Lower leg skin (tissue), 4 donors: ENCODE measurements around the gene SLC35F3. TPM values are rescaled to one million over a fixed set of nuclear protein-coding genes. Genes with fewer than 3 reads are reported as not detected.

Experiments used
- DNase-seq, 2 donors: peaks; one replicate each; pipeline ENCODE4 v3.0.0-alpha.2; 2019; ENCODE audit warnings: low spot score in 2 of 2
- H3K4me3 ChIP-seq: fragments of 200-600 bp; sonication (generic); 2 replicates; pipeline ENCODE4 v1.5.1; 2017; ENCODE audit warnings: mild to moderate bottlenecking, low read depth; ENCODE audit not compliant: poor library complexity, severe bottlenecking
- POLR2A ChIP-seq, 2 donors: fragments of 450-650 bp; IDR thresholded peaks; one replicate each; pipeline ENCODE4 v1.6.1; 2016 to 2017; ENCODE audit warnings: antibody characterized with exemption in 2 of 2, mild to moderate bottlenecking in 1 of 2, moderate library complexity in 1 of 2
- WGBS, 2 donors: methylation state at CpG; one replicate each; pipeline ENCODE4 v1.1.5; 2018; 5-methylcytosine and 5-hydroxymethylcytosine counted together
- intact Hi-C: fragments of 100-400 bp; cut with DNase I; formaldehyde crosslinking; loops from one replicate; pipeline ENCODE4 v1.15.0; 2023; ENCODE audit warnings: low total_unique reads
- total RNA-seq, 4 donors: library from RNA; depleted of rRNA; stranded (reverse); fragments of >200 nt; gene quantifications; one replicate each; pipeline ENCODE4 v1.1.0, GENCODE V29; 2016
- TF ChIP-seq, protein P1 (sequence below), 3 donors: fragments of 450-650 bp; IDR thresholded peaks; one replicate each; pipeline ENCODE4 v1.5.1; 2016; ENCODE audit warnings: antibody characterized with exemption in 3 of 3, mild to moderate bottlenecking in 3 of 3, moderate library complexity in 2 of 3

SLC35F3 gene
- total RNA-seq, 4 donors from 2014 or later, result 0.42 to 0.83 (median 0.64) TPM

DNA sequence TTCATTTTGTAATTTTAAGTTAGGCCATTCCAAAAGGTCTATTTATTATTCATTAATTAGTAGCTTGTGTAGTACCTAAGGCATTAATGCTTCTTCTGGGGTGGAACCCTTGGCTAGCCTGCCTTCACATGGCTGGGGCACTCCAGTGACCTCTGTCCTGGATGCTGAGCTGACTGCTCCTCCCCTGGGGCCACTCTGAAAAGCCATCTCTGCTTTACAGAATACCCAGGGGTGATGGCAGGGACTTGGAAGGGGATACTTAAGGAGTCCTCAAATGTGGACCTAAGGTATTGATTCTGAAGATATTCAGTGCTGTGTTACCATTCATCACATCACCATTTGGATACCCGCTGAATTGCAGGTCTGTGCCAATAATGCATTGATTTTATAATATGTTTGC, 281.0 kb downstream of the SLC35F3 start:
- DNase-seq, result no peak
- intact Hi-C loops, result no loop called here
- TF ChIP-seq POLR2A (IDR thresholded peaks at IDR 0.05), result no peak
- TF ChIP-seq, protein P1, sequence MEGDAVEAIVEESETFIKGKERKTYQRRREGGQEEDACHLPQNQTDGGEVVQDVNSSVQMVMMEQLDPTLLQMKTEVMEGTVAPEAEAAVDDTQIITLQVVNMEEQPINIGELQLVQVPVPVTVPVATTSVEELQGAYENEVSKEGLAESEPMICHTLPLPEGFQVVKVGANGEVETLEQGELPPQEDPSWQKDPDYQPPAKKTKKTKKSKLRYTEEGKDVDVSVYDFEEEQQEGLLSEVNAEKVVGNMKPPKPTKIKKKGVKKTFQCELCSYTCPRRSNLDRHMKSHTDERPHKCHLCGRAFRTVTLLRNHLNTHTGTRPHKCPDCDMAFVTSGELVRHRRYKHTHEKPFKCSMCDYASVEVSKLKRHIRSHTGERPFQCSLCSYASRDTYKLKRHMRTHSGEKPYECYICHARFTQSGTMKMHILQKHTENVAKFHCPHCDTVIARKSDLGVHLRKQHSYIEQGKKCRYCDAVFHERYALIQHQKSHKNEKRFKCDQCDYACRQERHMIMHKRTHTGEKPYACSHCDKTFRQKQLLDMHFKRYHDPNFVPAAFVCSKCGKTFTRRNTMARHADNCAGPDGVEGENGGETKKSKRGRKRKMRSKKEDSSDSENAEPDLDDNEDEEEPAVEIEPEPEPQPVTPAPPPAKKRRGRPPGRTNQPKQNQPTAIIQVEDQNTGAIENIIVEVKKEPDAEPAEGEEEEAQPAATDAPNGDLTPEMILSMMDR (IDR thresholded peaks at IDR 0.05), result no peak
- WGBS, 2 donors, result 92 to 93% methylated on average over 1 of the region's 1 CpG
- no peak overlapping the region for H3K4me3 ChIP-seq

DNA sequence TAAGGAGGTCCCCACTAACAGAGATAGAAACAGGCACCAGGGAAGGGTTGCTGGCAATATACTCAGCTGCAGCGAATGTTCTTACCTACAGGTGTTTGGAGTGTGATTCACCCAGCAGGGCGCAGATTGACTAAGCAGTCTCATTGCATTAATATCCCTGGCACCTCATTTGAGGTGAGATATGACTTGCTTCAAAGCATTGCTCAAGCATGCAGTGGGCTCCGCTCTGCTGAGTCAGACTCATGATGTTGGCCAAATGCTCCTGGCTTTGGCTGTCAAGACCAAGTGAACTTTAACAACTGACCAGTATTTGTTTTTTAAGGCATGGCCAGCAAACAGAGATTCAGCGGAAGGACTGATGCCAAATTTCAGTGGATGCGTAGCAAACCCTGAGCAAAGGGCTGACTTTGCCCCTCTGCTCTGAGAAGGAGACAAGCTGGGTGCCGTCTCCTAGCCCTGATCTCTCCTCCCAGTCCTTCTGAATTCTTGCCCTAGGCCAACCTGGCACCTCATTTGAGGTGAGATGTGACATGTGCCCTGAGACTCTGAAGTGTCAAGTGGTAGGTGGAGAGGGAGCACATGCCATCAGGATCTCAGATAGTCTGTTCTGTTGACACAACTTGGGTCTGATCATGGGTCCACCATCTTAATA, 281.7 kb downstream of the SLC35F3 start:
- H3K4me3 ChIP-seq, result no peak overlapping the region
- 76 to 79% methylated on average over 6 of the region's 6 CpGs for WGBS, 2 donors
- intact Hi-C loops, result no loop called here
- TF ChIP-seq, protein P1 (IDR thresholded peaks at IDR 0.05), result no peak
- TF ChIP-seq POLR2A (IDR thresholded peaks at IDR 0.05), result no peak
- DNase-seq, result no peak

DNA sequence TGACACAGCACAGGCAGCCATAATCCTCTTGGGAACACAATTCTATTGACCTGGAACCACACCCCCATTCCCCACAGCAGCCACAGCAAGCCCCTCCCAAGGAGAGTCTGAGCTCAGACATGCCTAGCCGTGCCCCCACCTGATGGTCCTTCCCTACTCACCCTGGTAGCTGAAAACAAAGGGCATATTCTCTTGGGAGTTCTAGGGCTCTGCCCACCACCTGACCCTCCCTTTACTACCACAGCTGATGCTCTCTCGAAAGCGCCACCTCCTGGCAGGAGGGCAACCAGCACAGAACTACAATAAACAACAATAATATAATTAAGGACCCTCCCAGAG, 283.9 kb downstream of the SLC35F3 start:
- no peak for DNase-seq
- WGBS, 2 donors, result 37 to 42% methylated on average over 3 of the region's 3 CpGs
- no peak for TF ChIP-seq POLR2A (IDR thresholded peaks at IDR 0.05)
- TF ChIP-seq, protein P1 (IDR thresholded peaks at IDR 0.05), result no peak

DNA sequence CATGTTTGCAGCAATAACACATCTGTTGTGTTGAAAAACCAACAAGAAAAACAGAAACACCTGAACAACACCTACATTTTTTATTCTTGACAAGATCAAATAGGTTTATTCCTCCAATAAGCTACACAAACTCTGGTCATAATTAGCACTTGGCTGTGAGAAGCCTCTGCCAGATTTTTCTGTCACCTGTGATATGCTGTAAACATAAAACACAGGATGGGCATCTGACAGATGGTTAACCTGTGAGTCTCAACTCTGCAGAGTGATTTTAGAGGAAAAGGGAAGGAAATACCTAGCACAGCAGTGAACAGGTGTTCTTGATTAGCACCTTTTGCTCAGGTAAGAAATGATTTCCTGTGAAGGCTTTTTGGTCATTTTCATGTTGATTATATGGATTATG, 293.4 kb downstream of the SLC35F3 start:
- H3K4me3 ChIP-seq, result no peak overlapping the region
- TF ChIP-seq, protein P1 (IDR thresholded peaks at IDR 0.05), result no peak
- no peak for TF ChIP-seq POLR2A (IDR thresholded peaks at IDR 0.05)
- intact Hi-C loops, result no loop called here
- no peak for DNase-seq

More for the DNA sequence above, 283.9 kb downstream of the SLC35F3 start:
- intact Hi-C loops, result no loop called here
- no peak overlapping the region for H3K4me3 ChIP-seq

DNA sequence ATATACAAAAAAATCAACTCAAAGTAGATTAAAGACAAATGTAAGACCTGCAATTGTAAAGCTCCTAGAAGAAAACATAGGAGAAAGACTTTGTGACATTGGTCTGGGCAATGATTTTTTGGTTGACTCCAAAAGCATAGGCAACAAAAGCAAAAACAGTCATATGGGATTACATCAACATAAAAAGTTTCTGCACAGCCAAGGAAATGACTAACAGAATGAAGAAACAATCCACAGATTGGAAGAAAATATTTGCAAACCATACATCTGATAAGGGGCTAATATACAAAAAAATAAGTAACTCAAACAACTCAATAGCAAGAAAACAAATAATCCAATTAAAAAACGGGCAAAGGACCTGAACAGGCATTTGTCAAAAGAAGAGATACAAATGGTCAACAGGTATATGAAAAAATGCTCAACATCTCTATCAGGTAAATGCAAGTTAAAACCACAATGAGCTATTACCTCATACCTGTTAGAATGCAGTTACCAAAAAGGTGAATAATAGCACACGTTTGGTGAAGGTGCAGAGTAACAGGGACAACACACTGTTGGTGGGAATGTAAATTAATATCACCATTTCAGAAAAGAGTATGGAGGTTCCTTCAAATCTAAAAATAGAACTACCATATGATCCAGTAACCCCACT, 295.1 kb downstream of the SLC35F3 start:
- DNase-seq, result no peak
- TF ChIP-seq POLR2A (IDR thresholded peaks at IDR 0.05), result no peak
- TF ChIP-seq, protein P1 (IDR thresholded peaks at IDR 0.05), result no peak
- intact Hi-C loops, result no loop called here
- no peak overlapping the region for H3K4me3 ChIP-seq
- WGBS, 2 donors, result 62 to 65% methylated on average over 2 of the region's 2 CpGs

DNA sequence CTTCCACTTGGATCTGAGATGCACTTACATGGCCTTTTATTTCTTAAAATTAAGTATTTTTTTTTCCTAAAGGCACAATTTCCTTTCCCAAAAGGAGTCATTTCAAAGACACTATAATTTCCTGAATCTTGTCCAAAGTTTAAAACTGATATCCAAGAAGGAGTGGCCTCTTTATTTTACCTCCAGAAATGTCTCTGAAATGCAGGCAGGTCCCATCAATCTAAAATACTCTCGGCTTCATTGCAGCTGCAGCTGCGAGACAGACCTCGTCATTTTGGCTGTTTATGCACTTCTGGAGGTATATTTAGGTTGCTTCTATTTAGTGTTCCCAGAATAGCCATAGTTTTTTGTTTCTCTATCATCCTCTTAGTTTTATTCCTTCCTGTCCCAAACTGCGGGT, 296.1 kb downstream of the SLC35F3 start:
- no peak for TF ChIP-seq POLR2A (IDR thresholded peaks at IDR 0.05)
- TF ChIP-seq, protein P1 (IDR thresholded peaks at IDR 0.05), result no peak
- no peak overlapping the region for H3K4me3 ChIP-seq
- intact Hi-C loops, result no loop called here
- WGBS, 2 donors, result 42 to 43% methylated on average over 4 of the region's 4 CpGs
- no peak for DNase-seq
